A673 (cell line): Measurements from ENCODE around the gene RXRA. TPM values are rescaled to one million over a fixed set of nuclear protein-coding genes. Genes with fewer than 3 reads are reported as not detected.

Experiments used
- BruUV-seq: library from RNA; stranded (reverse); fragments of 400-500 nt; replicated peaks from 2 replicates; lab custom pipeline; 2021; lab: Mats Ljungman, UMichigan
- CTCF ChIA-PET: fragments of 300-600 bp; sonication (Branson Sonifier 250); formaldehyde crosslinking; loops from one replicate; lab custom pipeline; 2022; ENCODE audit warnings: antibody characterized with exemption; lab: Charles Lee
- POLR2A ChIA-PET: fragments of 300-600 bp; sonication (Branson Sonifier 250); formaldehyde crosslinking; loops from one replicate; lab custom pipeline; 2022; ENCODE audit warnings: antibody characterized with exemption; ENCODE audit not compliant: low non-redundant PET; lab: Charles Lee
- DNase-seq: peaks from one replicate; pipeline ENCODE4 v3.0.0-alpha.2; 2015; ENCODE audit warnings: low spot score
- H3K27ac ChIP-seq: fragments of 200-600 bp; sonication (generic); 2 replicates; pipeline ENCODE4 v1.5.1; 2016; ENCODE audit warnings: mixed run types, low read depth, mild to moderate bottlenecking, mixed read lengths, antibody characterized with exemption, low read length; ENCODE audit not compliant: poor library complexity, severe bottlenecking
- H3K27me3 ChIP-seq: fragments of 200-600 bp; sonication (generic); replicated peaks from 2 replicates; pipeline ENCODE4 v1.6.1; 2017; ENCODE audit warnings: mixed run types, low read depth, mild to moderate bottlenecking, mixed read lengths, antibody characterized with exemption, low read length; ENCODE audit not compliant: insufficient read depth, poor library complexity
- H3K36me3 ChIP-seq: fragments of 200-600 bp; sonication (generic); 2 replicates; pipeline ENCODE4 v1.6.1; 2016; ENCODE audit warnings: mixed run types, mild to moderate bottlenecking, mixed read lengths, antibody characterized with exemption, low read length; ENCODE audit not compliant: insufficient read depth, poor library complexity, severe bottlenecking
- H3K4me1 ChIP-seq: fragments of 200-600 bp; sonication (generic); 2 replicates; pipeline ENCODE4 v1.6.1; 2017; ENCODE audit warnings: mixed run types, mild to moderate bottlenecking, mixed read lengths, antibody characterized with exemption, low read length; ENCODE audit not compliant: insufficient read depth, poor library complexity, severe bottlenecking
- H3K4me3 ChIP-seq: fragments of 200-600 bp; sonication (generic); 2 replicates; pipeline ENCODE4 v1.5.1; 2016; ENCODE audit warnings: low read depth, mixed run types, mild to moderate bottlenecking, mixed read lengths, low read length; ENCODE audit not compliant: poor library complexity, severe bottlenecking
- H3K9me3 ChIP-seq: fragments of 200-600 bp; sonication (generic); 2 replicates; pipeline ENCODE4 v1.6.1; 2016; ENCODE audit warnings: mixed run types, low read depth, mild to moderate bottlenecking, mixed read lengths, antibody characterized with exemption, low read length; ENCODE audit not compliant: poor library complexity, severe bottlenecking
- EZH2 ChIP-seq: fragments of 200-600 bp; sonication (generic); IDR thresholded peaks from 2 replicates; pipeline ENCODE4 v1.6.1; 2017; ENCODE audit warnings: borderline replicate concordance, low read depth, mild to moderate bottlenecking, mixed read lengths, antibody characterized with exemption, low read length; ENCODE audit not compliant: poor library complexity, severe bottlenecking
- intact Hi-C: fragments of 100-400 bp; cut with micrococcal nuclease; formaldehyde crosslinking; loops from one replicate; pipeline ENCODE4 v1.10.0; 2022; ENCODE audit not compliant: unreplicated experiment
- total RNA-seq: library from RNA; stranded (reverse); gene quantifications from 2 replicates; pipeline ENCODE4 v1.2.3, GENCODE V29; 2021
- TF ChIP-seq, protein P1 (sequence below): fragments of 300-800, 200-600 bp; sonication (generic); conservative IDR thresholded peaks from 2 replicates; pipeline ENCODE4 v1.5.1; 2017; ENCODE audit warnings: low read depth, mild to moderate bottlenecking, antibody characterized with exemption, low read length, moderate library complexity, mixed read lengths

The RXRA gene
- total RNA-seq, 1 experiment from 2014 or later, result 54.1 TPM

GRCh38 chr9:134408389-134408788, 82.1 kb downstream of the RXRA start:
- Histone ChIP-seq H3K9me3 (no peaks in the 10 kb centered on the region), H3K27ac (peak overlapping the region; percentile 90), H3K36me3 (no peaks in the 10 kb centered on the region), H3K4me1 (peaks cover 74% of the 10 kb centered on the region), H3K4me3 (no peak overlapping the region), H3K27me3 (no peaks in the 10 kb centered on the region)
- TF ChIP-seq EZH2, result no peak
- TF ChIP-seq, protein P1, sequence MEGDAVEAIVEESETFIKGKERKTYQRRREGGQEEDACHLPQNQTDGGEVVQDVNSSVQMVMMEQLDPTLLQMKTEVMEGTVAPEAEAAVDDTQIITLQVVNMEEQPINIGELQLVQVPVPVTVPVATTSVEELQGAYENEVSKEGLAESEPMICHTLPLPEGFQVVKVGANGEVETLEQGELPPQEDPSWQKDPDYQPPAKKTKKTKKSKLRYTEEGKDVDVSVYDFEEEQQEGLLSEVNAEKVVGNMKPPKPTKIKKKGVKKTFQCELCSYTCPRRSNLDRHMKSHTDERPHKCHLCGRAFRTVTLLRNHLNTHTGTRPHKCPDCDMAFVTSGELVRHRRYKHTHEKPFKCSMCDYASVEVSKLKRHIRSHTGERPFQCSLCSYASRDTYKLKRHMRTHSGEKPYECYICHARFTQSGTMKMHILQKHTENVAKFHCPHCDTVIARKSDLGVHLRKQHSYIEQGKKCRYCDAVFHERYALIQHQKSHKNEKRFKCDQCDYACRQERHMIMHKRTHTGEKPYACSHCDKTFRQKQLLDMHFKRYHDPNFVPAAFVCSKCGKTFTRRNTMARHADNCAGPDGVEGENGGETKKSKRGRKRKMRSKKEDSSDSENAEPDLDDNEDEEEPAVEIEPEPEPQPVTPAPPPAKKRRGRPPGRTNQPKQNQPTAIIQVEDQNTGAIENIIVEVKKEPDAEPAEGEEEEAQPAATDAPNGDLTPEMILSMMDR, result no peak
- CTCF ChIA-PET, result no interaction called here
- intact Hi-C loops, result loop anchor here (5.0 kb wide), 1 partner anchor 41 kb away; no protein-coding TSS in a partner anchor
- no peak for DNase-seq
- POLR2A ChIA-PET, result no interaction called here
- BruUV-seq, result no TSS peak

- peaks cover 76% of the 10 kb centered on the region for H3K4me1 ChIP-seq
- TF ChIP-seq, protein P1, result no peak
- no peak for TF ChIP-seq EZH2
- CTCF ChIA-PET, result no interaction called here
- H3K9me3 ChIP-seq, result no peaks in the 10 kb centered on the region
- POLR2A ChIA-PET, result no interaction called here
- peak overlapping the region; percentile 90 for H3K27ac ChIP-seq
- H3K36me3 ChIP-seq, result no peaks in the 10 kb centered on the region
- H3K27me3 ChIP-seq, result no peaks in the 10 kb centered on the region
- intact Hi-C loops, result loop anchor here (5.0 kb wide), 1 partner anchor 42 kb away; no protein-coding TSS in a partner anchor
- DNase-seq, result peak; percentile 52
- H3K4me3 ChIP-seq, result no peak overlapping the region
- no TSS peak for BruUV-seq
Observed at GRCh38 chr9:134408939-134409737, 82.9 kb downstream of the RXRA start.

DNA sequence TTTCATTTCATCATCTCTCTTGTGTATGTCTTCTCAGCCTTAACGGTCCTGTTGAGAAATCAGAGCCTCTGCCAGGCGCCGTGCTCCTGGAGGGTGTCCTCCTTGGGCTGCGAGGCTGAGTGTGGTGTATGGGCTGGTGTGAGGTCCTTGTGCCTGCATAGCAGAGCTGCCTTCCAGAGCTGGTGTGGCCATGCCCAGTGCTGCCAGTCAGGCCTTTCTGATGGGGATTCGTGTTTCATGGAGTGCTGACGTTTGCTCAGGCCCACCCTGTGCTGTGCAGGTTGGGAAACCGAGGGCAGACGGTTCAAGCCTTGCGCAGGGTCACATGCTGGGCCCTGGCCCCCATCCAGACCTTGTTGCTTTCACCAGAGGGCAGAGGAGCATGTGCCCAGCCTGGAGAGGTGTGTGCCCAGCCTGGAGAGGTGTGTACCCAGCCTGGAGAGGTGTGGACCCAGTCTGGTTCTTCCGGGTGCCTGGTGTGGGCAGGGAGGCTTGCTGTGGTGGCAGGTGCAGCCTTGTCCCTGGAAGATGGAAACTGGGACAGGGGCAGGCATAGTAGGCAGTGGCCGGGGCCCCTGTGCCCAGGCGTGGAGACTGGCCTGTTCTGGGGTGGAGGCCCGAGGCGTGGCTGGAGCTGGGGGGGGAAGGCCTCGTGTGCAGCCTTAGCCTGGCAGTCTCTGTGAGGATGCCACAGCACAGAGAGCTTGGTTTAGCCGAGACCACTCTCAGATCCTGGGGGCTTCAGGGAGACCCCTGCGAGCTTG, 84.0 kb downstream of the RXRA start:
- CTCF ChIA-PET, result no interaction called here
- peak overlapping the region; percentile 90 for H3K27ac ChIP-seq
- H3K4me1 ChIP-seq, result peaks cover 82% of the 10 kb centered on the region
- no TSS peak for BruUV-seq
- no peak overlapping the region for H3K4me3 ChIP-seq
- H3K9me3 ChIP-seq, result no peaks in the 10 kb centered on the region
- no peaks in the 10 kb centered on the region for H3K36me3 ChIP-seq
- no peaks in the 10 kb centered on the region for H3K27me3 ChIP-seq
- TF ChIP-seq, protein P1, result no peak
- TF ChIP-seq EZH2, result no peak
- no peak for DNase-seq
- intact Hi-C loops, result no loop called here
- POLR2A ChIA-PET, result no interaction called here
